GM23248 (cell line): Measurements from ENCODE around the gene HS3ST2. TPM values are rescaled to one million over a fixed set of nuclear protein-coding genes. Genes with fewer than 3 reads are reported as not detected.
A peak's percentile ranks its signal among the peaks of the same experiment; 100 is the strongest.

ENCODE experiments used
- DNase-seq: peaks from one replicate; pipeline ENCODE4 v3.0.0-alpha.2; 2015
- H2AFZ ChIP-seq: fragments of 200-600 bp; sonication (generic); 2 replicates; pipeline ENCODE4 v1.6.1; 2016; ENCODE audit warnings: antibody characterized with exemption
- H3F3A ChIP-seq: fragments of 200-600 bp; sonication (generic); 2 replicates; pipeline ENCODE4 v1.6.1; 2016; ENCODE audit warnings: mild to moderate bottlenecking, antibody characterized with exemption, mixed run types; ENCODE audit not compliant: insufficient read depth
- H3K27ac ChIP-seq: fragments of 200-600 bp; sonication (generic); 2 replicates; pipeline ENCODE4 v1.5.1; 2016; ENCODE audit warnings: mild to moderate bottlenecking
- H3K27me3 ChIP-seq: fragments of 200-600 bp; sonication (generic); replicated peaks from 2 replicates; pipeline ENCODE4 v1.6.1; 2016; ENCODE audit warnings: mild to moderate bottlenecking; ENCODE audit not compliant: insufficient read depth
- H3K36me3 ChIP-seq: fragments of 200-600 bp; sonication (generic); 2 replicates; pipeline ENCODE4 v1.6.1; 2016; ENCODE audit warnings: low read depth, mild to moderate bottlenecking
- H3K4me1 ChIP-seq: fragments of 200-600 bp; sonication (generic); 2 replicates; pipeline ENCODE4 v1.6.1; 2016; ENCODE audit warnings: mild to moderate bottlenecking; ENCODE audit not compliant: insufficient read depth
- H3K4me2 ChIP-seq: fragments of 200-600 bp; sonication (generic); one replicate; pipeline ENCODE4 v1.6.1; 2016; ENCODE audit warnings: mild to moderate bottlenecking; ENCODE audit not compliant: unreplicated experiment
- H3K4me3 ChIP-seq: fragments of 200-600 bp; sonication (generic); 2 replicates; pipeline ENCODE4 v1.5.1; 2016; ENCODE audit warnings: mild to moderate bottlenecking
- H3K79me2 ChIP-seq: fragments of 200-600 bp; sonication (generic); 2 replicates; pipeline ENCODE4 v1.6.1; 2016; ENCODE audit warnings: mild to moderate bottlenecking; ENCODE audit not compliant: insufficient read depth
- H3K9ac ChIP-seq: fragments of 200-600 bp; sonication (generic); 2 replicates; pipeline ENCODE4 v1.6.1; 2016; ENCODE audit warnings: mild to moderate bottlenecking
- H3K9me2 ChIP-seq: fragments of 200-600 bp; sonication (generic); 2 replicates; pipeline ENCODE4 v1.6.1; 2016; ENCODE audit warnings: mixed run types, mild to moderate bottlenecking, moderate library complexity; ENCODE audit not compliant: insufficient read depth
- H3K9me3 ChIP-seq: fragments of 200-600 bp; sonication (generic); one replicate; pipeline ENCODE4 v1.6.1; 2017; ENCODE audit warnings: low read depth
- H4K20me1 ChIP-seq: fragments of 200-600 bp; sonication (generic); 2 replicates; pipeline ENCODE4 v1.6.0; 2016; ENCODE audit not compliant: insufficient read depth
- EZH2 ChIP-seq: fragments of 200-600 bp; sonication (generic); IDR thresholded peaks from 2 replicates; pipeline ENCODE4 v1.6.1; 2018; ENCODE audit warnings: antibody characterized with exemption, mild to moderate bottlenecking; ENCODE audit not compliant: insufficient read depth, poor library complexity, severe bottlenecking
- EZH2phosphoT487 ChIP-seq: fragments of 200-600 bp; sonication (generic); IDR thresholded peaks from 2 replicates; pipeline ENCODE4 v1.6.1; 2018; ENCODE audit warnings: antibody characterized with exemption, moderate library complexity, mild to moderate bottlenecking, low read depth; ENCODE audit not compliant: insufficient read depth
- WGBS, 2 experiments: methylation state at CpG; one replicate each; pipeline ENCODE4 v1.1.6; 2015 to 2017; ENCODE audit warnings: low lambda C conversion rate in 2 of 2, low coverage in 1 of 2; ENCODE audit errors: missing lambda C conversion rate in 2 of 2; 5-methylcytosine and 5-hydroxymethylcytosine counted together
- in situ Hi-C: fragments of 300-500 bp; cut with MboI; formaldehyde crosslinking; loops from 2 replicates; pipeline ENCODE4 v1.15.0; 2020
- polyA plus RNA-seq: library from polyadenylated mRNA; unstranded; fragments of >200 nt; fragmentation: Nextera tagmentation; extraction: Ambion mirVana; gene quantifications from 2 replicates; pipeline ENCODE4 v1.2.1, GENCODE V29; 2016
- total RNA-seq: library from RNA; depleted of rRNA; stranded (reverse); fragments of >200 nt; shearing (Covaris generic); gene quantifications from 2 replicates; pipeline ENCODE4 v1.2.3, GENCODE V29; 2014; rRNA removed

Gene HS3ST2
- total RNA-seq, result not detected in 2 replicates
- not detected in 2 replicates for polyA plus RNA-seq

GRCh38 chr16:22813948-22814710, at the start of gene HS3ST2:
HS3ST2 (plus strand) TSS chr16:22814162; CDS start chr16:22814611, 449 bp downstream.
- in situ Hi-C loops, result no loop called here
- Histone ChIP-seq H2AFZ (peak within 1 kb of the TSS; percentile 17; the same call in 1 of the 2 replicates), H3K27me3 (peaks cover 18% of the 10 kb centered on the region), H3K36me3 (no peaks in the 10 kb centered on the region), H4K20me1 (no peaks in the 10 kb centered on the region), H3K4me3 (peak within 1 kb of the TSS; percentile 44; the same call in 1 of the 2 replicates), H3F3A (no peaks in the 10 kb centered on the region), H3K9me2 (no peaks in the 10 kb centered on the region), H3K9me3 (no peaks in the 10 kb centered on the region), H3K4me1 (no peaks in the 10 kb centered on the region), H3K9ac (no peak within 1 kb of the TSS), H3K79me2 (no peaks in the 10 kb centered on the region), H3K27ac (no peak within 1 kb of the TSS), H3K4me2 (peak within 1 kb of the TSS; percentile 56)
- 3% methylated on average over 47 to 85 of the region's 90 CpGs for WGBS, 2 experiments
- DNase-seq, result peak; percentile 59
- no peak for TF ChIP-seq EZH2phosphoT487
- no peak for TF ChIP-seq EZH2

DNA sequence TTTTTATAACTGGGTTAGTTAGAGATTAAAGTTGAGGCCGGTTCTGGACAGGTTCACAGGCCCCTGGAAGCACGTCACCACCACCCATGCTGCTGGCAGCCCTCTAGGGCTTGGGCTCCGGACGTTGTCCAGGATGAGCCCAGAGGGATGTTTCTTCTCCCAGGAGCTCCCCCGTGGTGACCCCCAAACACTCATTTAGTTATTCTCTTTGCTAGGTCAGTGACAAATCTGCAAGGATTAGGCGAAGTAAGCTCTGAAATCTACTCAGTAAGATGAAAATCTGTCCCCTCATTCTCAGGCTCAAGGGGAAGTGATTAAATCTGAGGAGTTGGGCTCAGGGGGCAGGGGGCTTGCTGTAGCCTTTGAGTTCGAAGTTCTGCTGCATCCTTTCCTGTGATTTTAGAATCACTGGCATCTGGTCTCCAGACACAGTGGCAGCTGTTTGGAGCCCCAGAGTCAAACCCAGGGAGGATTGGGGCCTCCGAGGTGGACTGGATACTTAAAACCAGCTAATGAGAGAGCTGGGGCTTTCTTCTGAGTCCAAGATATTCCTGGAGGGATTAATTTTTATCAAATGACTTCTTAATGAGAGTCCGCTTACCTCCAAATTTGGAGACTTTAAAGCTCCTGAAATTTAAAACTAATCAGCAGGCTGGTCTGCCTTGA, 49.2 kb upstream of the HS3ST2 start:
- Histone ChIP-seq H3K9me3 (no peaks in the 10 kb centered on the region), H3K4me3 (no peak overlapping the region), H4K20me1 (no peaks in the 10 kb centered on the region), H3K36me3 (no peaks in the 10 kb centered on the region), H3K4me2 (no peak overlapping the region), H3K4me1 (no peaks in the 10 kb centered on the region), H3K27me3 (no peaks in the 10 kb centered on the region), H3K79me2 (no peaks in the 10 kb centered on the region), H2AFZ (no peak overlapping the region), H3K9me2 (no peaks in the 10 kb centered on the region), H3F3A (no peaks in the 10 kb centered on the region), H3K27ac (no peak overlapping the region), H3K9ac (no peak overlapping the region)
- in situ Hi-C loops, result no loop called here
- WGBS, 2 experiments, result 18 to 22% methylated on average over 9 of the region's 9 CpGs
- DNase-seq, result no peak
- TF ChIP-seq EZH2 (no peak), EZH2phosphoT487 (no peak)

GRCh38 chr16:22765479-22765878, 48.5 kb upstream of the HS3ST2 start:
- H3K27ac ChIP-seq, result no peak overlapping the region
- in situ Hi-C loops, result no loop called here
- H3K9me2 ChIP-seq, result no peaks in the 10 kb centered on the region
- H3F3A ChIP-seq, result no peaks in the 10 kb centered on the region
- H3K9ac ChIP-seq, result no peak overlapping the region
- H3K4me1 ChIP-seq, result no peaks in the 10 kb centered on the region
- DNase-seq, result no peak
- no peak overlapping the region for H2AFZ ChIP-seq
- H3K27me3 ChIP-seq, result no peaks in the 10 kb centered on the region
- no peaks in the 10 kb centered on the region for H3K79me2 ChIP-seq
- no peaks in the 10 kb centered on the region for H3K36me3 ChIP-seq
- TF ChIP-seq EZH2, result no peak
- no peak overlapping the region for H3K4me3 ChIP-seq
- H4K20me1 ChIP-seq, result no peaks in the 10 kb centered on the region
- H3K9me3 ChIP-seq, result no peaks in the 10 kb centered on the region
- no peak overlapping the region for H3K4me2 ChIP-seq

GRCh38 chr16:22770866-22771265, 43.1 kb upstream of the HS3ST2 start:
- H3K9ac ChIP-seq, result no peak overlapping the region
- no peak for DNase-seq
- no peak for TF ChIP-seq EZH2
- no peak for TF ChIP-seq EZH2phosphoT487
- no peak overlapping the region for H3K4me2 ChIP-seq
- 46 to 56% methylated on average over 2 of the region's 2 CpGs for WGBS, 2 experiments
- in situ Hi-C loops, result no loop called here
- H2AFZ ChIP-seq, result no peak overlapping the region
- no peaks in the 10 kb centered on the region for H3K4me1 ChIP-seq
- H3K27ac ChIP-seq, result no peak overlapping the region
- no peaks in the 10 kb centered on the region for H3K9me3 ChIP-seq
- 0 out of 2 replicates have a peak, but pooled peaks cover 3% of the 10 kb centered on the region for H3K27me3 ChIP-seq
- H3K79me2 ChIP-seq, result no peaks in the 10 kb centered on the region
- no peaks in the 10 kb centered on the region for H3F3A ChIP-seq
- no peaks in the 10 kb centered on the region for H3K9me2 ChIP-seq
- H4K20me1 ChIP-seq, result no peaks in the 10 kb centered on the region
- H3K4me3 ChIP-seq, result no peak overlapping the region
- no peaks in the 10 kb centered on the region for H3K36me3 ChIP-seq
